ENCODE measurements around the gene ARHGEF7.

ARHGEF7 gene

GRCh38 chr13:111171629-111172028, 56.5 kb downstream of the ARHGEF7 start:
- in situ Hi-C loops (cut with MboI; ENCODE audit: low pct_unique_long_range_greater_than_20kb, low sequenced_read_pairs, unreplicated experiment) = no loop called here
- no peak for DNase-seq (ENCODE audit: low spot score)
- TF ChIP-seq, protein P1, sequence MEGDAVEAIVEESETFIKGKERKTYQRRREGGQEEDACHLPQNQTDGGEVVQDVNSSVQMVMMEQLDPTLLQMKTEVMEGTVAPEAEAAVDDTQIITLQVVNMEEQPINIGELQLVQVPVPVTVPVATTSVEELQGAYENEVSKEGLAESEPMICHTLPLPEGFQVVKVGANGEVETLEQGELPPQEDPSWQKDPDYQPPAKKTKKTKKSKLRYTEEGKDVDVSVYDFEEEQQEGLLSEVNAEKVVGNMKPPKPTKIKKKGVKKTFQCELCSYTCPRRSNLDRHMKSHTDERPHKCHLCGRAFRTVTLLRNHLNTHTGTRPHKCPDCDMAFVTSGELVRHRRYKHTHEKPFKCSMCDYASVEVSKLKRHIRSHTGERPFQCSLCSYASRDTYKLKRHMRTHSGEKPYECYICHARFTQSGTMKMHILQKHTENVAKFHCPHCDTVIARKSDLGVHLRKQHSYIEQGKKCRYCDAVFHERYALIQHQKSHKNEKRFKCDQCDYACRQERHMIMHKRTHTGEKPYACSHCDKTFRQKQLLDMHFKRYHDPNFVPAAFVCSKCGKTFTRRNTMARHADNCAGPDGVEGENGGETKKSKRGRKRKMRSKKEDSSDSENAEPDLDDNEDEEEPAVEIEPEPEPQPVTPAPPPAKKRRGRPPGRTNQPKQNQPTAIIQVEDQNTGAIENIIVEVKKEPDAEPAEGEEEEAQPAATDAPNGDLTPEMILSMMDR (IDR thresholded peaks at IDR 0.05; ENCODE audit: extremely low read depth, insufficient read depth, missing control alignments) = no peak

- TF ChIP-seq, protein P1 (IDR thresholded peaks at IDR 0.05; ENCODE audit: extremely low read depth, insufficient read depth, missing control alignments) = no peak
- in situ Hi-C loops (cut with MboI; ENCODE audit: low pct_unique_long_range_greater_than_20kb, low sequenced_read_pairs, unreplicated experiment) = no loop called here
- DNase-seq (ENCODE audit: low spot score) = no peak
Observed at GRCh38 chr13:111174377-111175114, 59.4 kb downstream of the ARHGEF7 start.

- TF ChIP-seq, protein P1 (IDR thresholded peaks at IDR 0.05; ENCODE audit: extremely low read depth, insufficient read depth, missing control alignments) = no peak
- DNase-seq (ENCODE audit: low spot score) = no peak
- in situ Hi-C loops (cut with MboI; ENCODE audit: low pct_unique_long_range_greater_than_20kb, low sequenced_read_pairs, unreplicated experiment) = no loop called here
Observed at GRCh38 chr13:111175372-111175771, 60.3 kb downstream of the ARHGEF7 start.

GRCh38 chr13:111175935-111176334, 60.8 kb downstream of the ARHGEF7 start:
- no peak for DNase-seq (ENCODE audit: low spot score)
- TF ChIP-seq, protein P1 (IDR thresholded peaks at IDR 0.05; ENCODE audit: extremely low read depth, insufficient read depth, missing control alignments) = no peak
- in situ Hi-C loops (cut with MboI; ENCODE audit: low pct_unique_long_range_greater_than_20kb, low sequenced_read_pairs, unreplicated experiment) = no loop called here

DNA sequence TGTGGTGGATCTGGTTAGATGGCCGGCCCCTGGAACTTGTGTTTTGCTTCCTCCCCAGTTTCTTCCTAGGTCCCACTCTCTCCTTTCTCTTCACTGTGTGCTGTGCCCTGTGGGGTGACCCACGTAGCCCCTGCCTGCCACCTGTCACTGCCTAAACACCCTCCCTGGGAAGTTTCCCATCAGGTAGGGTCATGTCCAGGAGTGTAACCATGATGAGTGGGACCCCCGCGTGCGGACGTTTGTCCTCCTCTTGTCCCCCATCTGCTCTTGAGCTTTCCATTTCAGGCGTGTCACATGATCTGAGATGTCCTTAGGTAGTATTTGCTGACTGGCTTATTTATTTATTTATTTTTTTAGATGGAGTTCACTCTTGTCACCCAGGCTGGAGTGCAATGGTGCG, 61.3 kb downstream of the ARHGEF7 start:
- no peak for DNase-seq (ENCODE audit: low spot score)
- in situ Hi-C loops (cut with MboI; ENCODE audit: low pct_unique_long_range_greater_than_20kb, low sequenced_read_pairs, unreplicated experiment) = no loop called here
- TF ChIP-seq, protein P1 (IDR thresholded peaks at IDR 0.05; ENCODE audit: extremely low read depth, insufficient read depth, missing control alignments) = no peak

GRCh38 chr13:111177081-111177711, 62.1 kb downstream of the ARHGEF7 start:
- in situ Hi-C loops (cut with MboI; ENCODE audit: low pct_unique_long_range_greater_than_20kb, low sequenced_read_pairs, unreplicated experiment) = no loop called here
- no peak for DNase-seq (ENCODE audit: low spot score)
- TF ChIP-seq, protein P1 (IDR thresholded peaks at IDR 0.05; ENCODE audit: extremely low read depth, insufficient read depth, missing control alignments) = no peak
